HFFc6 (cell line): ENCODE results near the gene CCDC148. TPM values are rescaled to one million over a fixed set of nuclear protein-coding genes. Genes with fewer than 3 reads are reported as not detected.
"Not testable (repeated sequence)": the region's sequence is repeated elsewhere in the genome, so short reads cannot be mapped to it uniquely, and the experiment has no call there.

Experiments used
- DNase-seq: peaks from one replicate; pipeline ENCODE4 v3.0.0-alpha.2; 2018
- H3K27ac Mint-ChIP-seq: 2 replicates; pipeline ENCODE4 v1.8.0; 2020; ENCODE audit warnings: mild to moderate bottlenecking, mixed read lengths
- H3K27me3 Mint-ChIP-seq: 2 replicates; pipeline ENCODE4 v1.8.0; 2021; ENCODE audit warnings: mild to moderate bottlenecking, moderate library complexity, mixed read lengths; ENCODE audit not compliant: insufficient read depth
- H3K36me3 Mint-ChIP-seq: 2 replicates; pipeline ENCODE4 v1.8.0; 2021; ENCODE audit warnings: low read depth, mixed read lengths
- H3K4me1 Mint-ChIP-seq: 2 replicates; pipeline ENCODE4 v1.8.0; 2020; ENCODE audit warnings: low read depth, mixed read lengths
- H3K4me3 Mint-ChIP-seq: 2 replicates; pipeline ENCODE4 v1.8.0; 2020; ENCODE audit warnings: mild to moderate bottlenecking, moderate library complexity, mixed read lengths
- H3K9me3 Mint-ChIP-seq: 2 replicates; pipeline ENCODE4 v1.8.0; 2020; ENCODE audit warnings: mild to moderate bottlenecking, mixed read lengths
- total RNA-seq, 6 experiments: library from RNA; stranded (reverse); fragmentation: NEBNext Ultra II Directional; extraction: Animal tissue kit (Norgen Biotek cat#: 25700); gene quantifications; 2 replicates in 1 of 6; 3 replicates in 5 of 6; pipeline ENCODE4 v1.2.3, GENCODE V29; 2021
- TF ChIP-seq, protein P1 (sequence below): fragments of 200-600 bp; sonication (generic); IDR thresholded peaks from 2 replicates; pipeline ENCODE4 v1.5.0; 2021; ENCODE audit warnings: antibody characterized with exemption, mild to moderate bottlenecking

The CCDC148 gene
- total RNA-seq, 6 experiments from 2014 or later: 0.66 to 1.3 (median 0.84) TPM

DNA sequence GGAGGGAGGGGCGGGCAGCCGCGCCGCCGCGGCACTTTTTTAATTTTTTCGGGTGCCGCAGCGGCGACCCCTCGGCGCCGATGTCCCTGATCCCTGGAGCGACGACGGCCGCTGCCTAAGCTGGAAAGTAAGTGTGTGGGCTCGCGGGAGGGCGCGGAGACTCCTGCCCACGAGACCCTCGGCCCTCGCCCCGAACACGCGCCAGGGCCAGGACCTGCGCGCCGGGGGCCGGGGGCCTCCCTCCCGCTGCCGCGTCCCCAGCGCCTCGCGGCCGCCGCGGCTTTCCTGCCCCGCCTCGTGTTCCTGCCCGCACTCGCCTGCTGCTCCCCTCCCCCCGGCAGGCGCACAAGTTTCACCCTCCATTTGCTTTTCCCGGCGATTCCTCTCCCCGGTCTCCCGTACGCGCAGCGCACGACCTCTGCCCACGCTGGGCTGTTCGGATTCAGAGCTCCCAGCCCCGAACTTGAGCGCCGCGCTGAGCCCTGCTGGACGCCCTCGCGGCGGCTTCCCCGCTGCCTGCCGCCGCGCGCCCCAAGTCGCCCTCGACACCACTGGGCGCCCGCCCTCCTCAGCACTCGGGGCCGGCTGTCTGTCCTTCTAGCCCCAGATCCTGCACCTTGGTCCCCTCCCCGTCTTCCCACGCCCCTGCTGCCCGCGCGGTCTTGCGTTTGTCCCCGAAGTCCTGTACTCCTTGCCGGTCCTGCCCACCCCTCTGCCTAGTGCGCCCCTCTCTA is 706 bp upstream of the CCDC148 start:
- DNase-seq: peak; percentile 48
- Mint-ChIP-seq H3K36me3 (no peaks in the 10 kb centered on the region), H3K9me3 (no peaks in the 10 kb centered on the region), H3K4me3 (peak overlapping the region; percentile 97), H3K27ac (peak overlapping the region; percentile 91), H3K4me1 (peaks cover 43% of the 10 kb centered on the region), H3K27me3 (no peaks in the 10 kb centered on the region)
- TF ChIP-seq, protein P1, sequence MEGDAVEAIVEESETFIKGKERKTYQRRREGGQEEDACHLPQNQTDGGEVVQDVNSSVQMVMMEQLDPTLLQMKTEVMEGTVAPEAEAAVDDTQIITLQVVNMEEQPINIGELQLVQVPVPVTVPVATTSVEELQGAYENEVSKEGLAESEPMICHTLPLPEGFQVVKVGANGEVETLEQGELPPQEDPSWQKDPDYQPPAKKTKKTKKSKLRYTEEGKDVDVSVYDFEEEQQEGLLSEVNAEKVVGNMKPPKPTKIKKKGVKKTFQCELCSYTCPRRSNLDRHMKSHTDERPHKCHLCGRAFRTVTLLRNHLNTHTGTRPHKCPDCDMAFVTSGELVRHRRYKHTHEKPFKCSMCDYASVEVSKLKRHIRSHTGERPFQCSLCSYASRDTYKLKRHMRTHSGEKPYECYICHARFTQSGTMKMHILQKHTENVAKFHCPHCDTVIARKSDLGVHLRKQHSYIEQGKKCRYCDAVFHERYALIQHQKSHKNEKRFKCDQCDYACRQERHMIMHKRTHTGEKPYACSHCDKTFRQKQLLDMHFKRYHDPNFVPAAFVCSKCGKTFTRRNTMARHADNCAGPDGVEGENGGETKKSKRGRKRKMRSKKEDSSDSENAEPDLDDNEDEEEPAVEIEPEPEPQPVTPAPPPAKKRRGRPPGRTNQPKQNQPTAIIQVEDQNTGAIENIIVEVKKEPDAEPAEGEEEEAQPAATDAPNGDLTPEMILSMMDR: 0 out of 2 replicates have a peak, but pooled peaks have one; percentile 3

DNA sequence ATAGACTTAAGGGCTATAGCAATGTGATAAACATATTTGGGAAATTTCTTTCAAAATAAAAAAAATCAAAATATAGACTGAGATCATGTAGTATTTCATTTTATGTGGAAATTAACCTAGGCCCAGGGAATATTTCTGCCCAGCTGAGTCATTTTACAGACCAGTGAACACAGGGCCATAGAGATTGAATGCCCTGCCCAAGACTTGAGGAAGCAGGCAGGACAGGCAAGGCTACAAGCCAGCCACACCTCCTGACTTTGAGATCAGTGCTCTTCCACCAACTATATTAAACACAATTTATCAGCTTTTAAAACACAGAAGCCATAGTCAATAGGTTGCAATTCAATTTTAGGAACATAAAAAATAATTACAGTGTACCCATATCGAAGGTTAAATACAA is 12.9 kb downstream of the CCDC148 start:
- Mint-ChIP-seq H3K9me3 (no peaks in the 10 kb centered on the region; the same call in 1 of the 2 replicates), H3K4me1 (no peaks in the 10 kb centered on the region), H3K27ac (no peak overlapping the region), H3K36me3 (no peaks in the 10 kb centered on the region), H3K27me3 (no peaks in the 10 kb centered on the region), H3K4me3 (no peak overlapping the region)
- no peak for DNase-seq
- TF ChIP-seq, protein P1: no peak

DNA sequence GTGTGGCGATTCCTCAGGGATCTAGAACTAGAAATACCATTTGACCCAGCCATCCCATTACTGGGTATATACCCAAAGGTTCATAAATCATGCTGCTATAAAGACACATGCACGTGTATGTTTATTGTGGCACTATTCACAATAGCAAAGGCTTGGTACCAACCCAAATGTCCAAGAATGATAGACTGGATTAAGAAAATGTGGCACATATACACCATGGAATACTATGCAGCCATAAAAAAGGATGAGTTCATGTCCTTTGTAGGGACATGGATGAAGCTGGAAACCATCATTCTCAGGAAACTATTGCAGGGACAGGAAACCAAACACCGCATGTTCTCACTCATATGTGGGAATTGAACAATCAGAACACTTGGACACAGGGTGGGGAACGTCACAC is 17.5 kb downstream of the CCDC148 start:
- not testable (repeated sequence) for H3K9me3 Mint-ChIP-seq, DNase-seq, H3K27ac Mint-ChIP-seq, H3K4me3 Mint-ChIP-seq, H3K27me3 Mint-ChIP-seq, H3K4me1 Mint-ChIP-seq, H3K36me3 Mint-ChIP-seq

DNA sequence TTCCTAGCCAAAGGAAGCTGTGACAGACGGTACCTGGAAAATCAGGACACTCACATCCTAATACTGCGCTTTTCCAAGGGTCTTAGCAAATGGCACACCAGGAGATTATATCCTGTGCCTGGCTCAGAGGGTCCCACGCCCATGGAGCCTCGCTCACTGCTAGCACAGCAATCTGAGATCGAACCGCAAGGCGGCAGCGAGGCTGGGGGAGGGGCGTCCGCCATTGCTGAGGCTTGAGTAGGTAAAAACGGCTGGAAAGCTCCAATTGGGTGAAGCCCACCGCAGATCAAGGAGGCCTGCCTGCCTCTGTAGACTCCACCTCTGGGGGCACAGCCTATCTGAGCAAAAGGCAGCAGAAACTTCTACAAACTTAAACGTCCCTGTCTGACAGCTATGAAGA is 22.8 kb downstream of the CCDC148 start:
- H3K9me3 Mint-ChIP-seq, H3K4me3 Mint-ChIP-seq, H3K27ac Mint-ChIP-seq, H3K4me1 Mint-ChIP-seq, H3K27me3 Mint-ChIP-seq, DNase-seq, H3K36me3 Mint-ChIP-seq: not testable (repeated sequence)

DNA sequence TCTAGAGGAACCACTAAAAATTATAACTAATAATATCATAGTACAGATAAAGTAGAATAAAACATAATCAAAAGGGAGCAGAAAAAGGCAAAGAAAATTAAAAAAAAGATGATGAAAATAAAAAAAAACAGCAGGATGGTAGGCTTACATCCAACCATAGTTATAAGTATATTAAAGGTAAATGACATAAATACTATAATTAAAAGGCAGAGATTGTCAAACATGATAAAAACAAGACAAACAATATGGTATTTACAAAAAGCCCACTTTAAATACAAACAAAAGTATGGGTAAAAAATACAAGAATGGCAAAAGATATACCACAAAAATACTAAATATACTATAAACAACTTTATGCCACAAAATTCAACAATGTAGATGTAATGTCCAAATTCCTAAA is 24.4 kb downstream of the CCDC148 start:
- peaks cover 5% of the 10 kb centered on the region; the same call in 1 of the 2 replicates for H3K36me3 Mint-ChIP-seq
- no peak overlapping the region for H3K27ac Mint-ChIP-seq
- peaks cover 5% of the 10 kb centered on the region for H3K9me3 Mint-ChIP-seq
- H3K4me3 Mint-ChIP-seq: no peak overlapping the region
- no peaks in the 10 kb centered on the region for H3K4me1 Mint-ChIP-seq
- peaks cover 7% of the 10 kb centered on the region for H3K27me3 Mint-ChIP-seq
- TF ChIP-seq, protein P1: no peak
- DNase-seq: no peak

DNA sequence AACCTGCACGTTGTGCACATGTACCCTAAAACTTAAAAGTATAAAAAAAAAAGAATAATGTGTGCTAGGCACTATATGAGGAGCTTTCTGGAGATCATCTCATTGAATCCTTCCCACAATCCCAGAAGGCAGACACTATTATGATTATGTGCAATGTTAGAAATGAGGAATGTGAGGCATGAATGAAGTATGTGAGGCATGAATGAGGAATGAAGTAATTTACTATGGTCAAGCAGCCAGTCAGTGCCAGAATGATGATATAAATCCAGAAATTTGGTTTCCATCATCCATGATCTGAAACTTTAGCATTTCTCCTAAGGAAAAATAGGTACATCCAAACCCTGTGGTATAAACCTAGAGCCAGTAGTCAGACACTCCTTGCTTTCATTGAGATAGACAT is 42.0 kb downstream of the CCDC148 start:
- peaks cover 39% of the 10 kb centered on the region for H3K9me3 Mint-ChIP-seq
- DNase-seq: peak; percentile 67
- peak overlapping the region; percentile 77; the same call in 1 of the 2 replicates for H3K4me3 Mint-ChIP-seq
- H3K4me1 Mint-ChIP-seq: peaks cover 52% of the 10 kb centered on the region
- H3K27ac Mint-ChIP-seq: peak overlapping the region; percentile 68
- TF ChIP-seq, protein P1: no peak
- H3K36me3 Mint-ChIP-seq: peaks cover 47% of the 10 kb centered on the region
- H3K27me3 Mint-ChIP-seq: no peaks in the 10 kb centered on the region
